Activated gamma-delta T cell treated with Interleukin-2 at 50 U/mL for 16 hours (primary cell): ENCODE results near the gene MPST.

Experiments
- DNase-seq: peaks from one replicate; pipeline ENCODE4 v3.0.0-alpha.2; 2020

The MPST gene

GRCh38 chr22:37001826-37002225 is 17.7 kb upstream of the MPST start:
- DNase-seq, result no peak

DNA sequence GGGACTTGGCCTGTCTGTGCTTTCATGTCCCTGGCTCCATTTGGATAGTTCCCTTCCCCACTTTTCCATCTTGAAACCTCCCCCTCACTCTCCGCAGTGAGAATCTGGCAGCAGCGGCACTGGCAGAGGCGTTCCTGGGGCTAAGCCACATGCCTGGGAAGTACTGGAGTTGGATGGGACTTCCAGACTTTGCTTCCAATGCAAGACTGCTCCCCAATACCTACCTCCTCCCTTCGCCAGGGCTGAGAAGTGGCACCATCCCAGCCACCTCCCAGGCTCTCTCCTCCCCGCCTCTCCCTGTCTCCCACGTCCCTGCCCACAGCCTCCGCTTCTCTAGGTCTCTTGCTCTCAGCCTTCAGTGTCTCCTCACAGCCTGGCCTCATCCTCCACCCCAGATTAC is 16.9 kb upstream of the MPST start:
- no peak for DNase-seq

GRCh38 chr22:37007651-37008050 is 11.9 kb upstream of the MPST start:
- no peak for DNase-seq

DNA sequence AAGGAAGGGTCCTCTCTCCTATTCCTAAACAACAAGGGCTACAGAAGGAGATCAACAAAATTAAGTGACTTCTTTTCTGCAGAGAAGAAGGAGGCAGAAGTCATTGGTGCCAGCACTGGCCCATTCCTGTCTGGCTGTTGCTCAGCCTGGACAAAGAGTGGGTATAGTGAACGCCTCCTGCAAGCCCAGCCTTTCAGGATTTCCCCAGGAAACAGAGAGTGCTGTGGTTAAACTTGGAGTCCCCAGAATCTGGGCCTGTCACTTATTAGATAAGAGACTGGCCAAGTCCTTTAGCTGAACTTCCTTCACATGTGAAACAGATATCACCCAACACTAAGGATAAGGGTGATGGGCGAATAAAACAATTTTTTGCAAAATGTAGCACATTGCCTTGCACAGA is 11.2 kb upstream of the MPST start:
- no peak for DNase-seq

DNA sequence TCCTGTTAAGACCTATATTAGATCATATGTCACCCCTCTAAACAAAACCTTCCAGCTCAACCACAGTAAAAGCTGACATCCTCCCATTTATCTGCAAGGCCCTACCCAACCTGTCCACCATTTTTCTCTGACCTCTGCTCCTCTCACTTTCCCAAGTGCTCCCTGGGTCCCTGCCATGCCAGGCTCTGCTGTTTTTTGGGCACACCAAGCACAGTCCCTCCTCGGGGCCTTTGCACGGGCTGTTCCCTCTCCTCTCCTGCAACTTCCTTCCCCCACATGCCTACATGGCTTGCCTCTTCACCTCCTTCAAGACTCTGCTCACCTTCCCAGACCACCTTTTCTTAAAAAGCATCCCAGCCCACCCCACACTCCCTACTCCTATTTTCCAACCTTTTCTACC is 10.1 kb upstream of the MPST start:
- no peak for DNase-seq

GRCh38 chr22:37010174-37010573 is 9.4 kb upstream of the MPST start:
- DNase-seq, result no peak

- no peak for DNase-seq
Measured at GRCh38 chr22:37010976-37011375, 8.6 kb upstream of the MPST start.

DNA sequence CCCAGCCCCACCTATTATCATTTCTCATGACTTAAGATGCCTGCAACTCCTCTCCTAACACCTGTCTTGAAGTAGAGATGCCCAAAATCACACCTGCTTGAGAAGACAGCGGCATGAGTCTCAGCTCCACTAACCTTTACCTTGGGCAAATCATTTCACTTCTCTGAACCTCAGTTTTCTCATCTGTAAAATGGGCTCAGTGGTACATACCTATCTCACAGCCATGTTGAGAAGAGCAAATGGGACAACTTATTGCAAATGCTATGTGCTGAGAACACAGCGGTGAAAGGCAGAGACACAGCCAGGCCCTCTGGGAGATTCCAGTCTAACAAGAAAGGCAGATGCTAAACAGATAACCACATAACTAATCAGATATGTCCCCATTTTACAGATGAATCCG is 8.1 kb upstream of the MPST start:
- no peak for DNase-seq

- no peak for DNase-seq
Measured at GRCh38 chr22:37012262-37012904, 7.2 kb upstream of the MPST start.

DNA sequence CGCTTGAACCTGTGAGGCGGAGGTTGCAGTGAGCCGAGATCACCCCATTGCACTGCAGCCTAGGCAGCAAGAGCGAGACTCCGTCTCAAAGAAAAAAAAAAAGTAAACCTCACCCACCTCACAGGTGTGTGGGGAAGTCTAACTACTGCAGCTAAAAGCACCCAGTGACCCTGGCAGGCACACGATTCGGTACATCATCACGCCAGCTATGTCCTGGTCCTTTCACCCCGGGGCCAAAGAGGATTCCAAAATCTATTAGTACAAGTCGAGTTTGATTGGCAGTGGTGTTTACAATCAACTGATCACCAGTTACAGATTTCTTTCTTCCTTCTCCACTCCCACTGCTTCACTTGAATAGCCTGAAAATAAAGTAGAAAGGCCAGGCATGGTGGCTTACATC is 6.6 kb upstream of the MPST start:
- DNase-seq, result no peak

GRCh38 chr22:37014415-37014806 is 5.1 kb upstream of the MPST start:
- DNase-seq, result no peak

DNA sequence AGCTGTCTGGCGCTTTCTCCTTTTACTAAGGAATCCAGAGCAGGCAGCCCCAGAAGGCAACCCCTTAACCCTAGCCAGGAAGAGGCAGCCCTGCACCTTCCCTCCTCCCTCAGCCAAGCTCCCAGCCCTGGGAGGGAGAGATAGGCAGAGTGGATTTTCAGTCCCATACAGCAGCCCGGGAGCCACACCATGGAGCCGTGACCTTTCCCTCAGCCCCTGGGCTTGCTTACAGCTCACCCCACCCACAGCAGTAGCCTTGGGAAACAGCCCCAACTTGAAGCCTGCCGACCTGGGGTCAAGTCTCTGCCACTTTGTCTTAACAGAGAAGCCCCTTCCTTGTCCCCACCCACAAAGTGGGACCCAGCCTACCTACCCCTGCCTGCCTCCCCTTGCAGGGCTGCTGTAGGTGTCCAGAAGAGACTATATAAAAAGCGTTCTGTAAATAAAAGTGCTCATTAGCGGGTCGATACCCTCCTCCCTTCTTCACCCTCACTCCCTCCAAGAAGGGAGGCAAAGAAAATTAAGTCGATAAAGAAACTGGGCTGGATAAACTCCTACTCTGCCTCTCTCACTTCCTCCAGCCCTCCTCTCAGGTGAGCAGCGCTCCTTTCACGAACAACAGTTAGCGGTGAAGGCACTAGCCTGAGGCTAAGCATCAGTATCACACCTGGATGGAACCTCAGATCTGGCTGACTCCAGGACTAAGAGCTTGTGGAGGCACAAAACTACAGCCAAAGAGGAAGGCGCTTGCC is 4.5 kb upstream of the MPST start:
- DNase-seq, result no peak

DNA sequence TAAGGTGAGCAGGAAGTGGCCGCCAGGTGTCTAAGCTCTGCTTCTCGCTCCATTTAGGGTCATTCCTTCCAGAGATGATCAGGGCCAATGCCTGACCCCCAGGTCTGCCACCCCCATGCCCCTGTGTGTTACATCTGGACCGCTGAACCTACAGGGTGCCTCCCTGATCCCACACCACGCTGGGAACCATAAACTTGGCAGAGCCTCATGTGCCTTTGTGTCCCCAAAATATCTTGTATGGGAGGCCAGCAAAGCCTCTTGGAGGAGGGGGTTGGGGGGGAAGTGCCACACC is 4.0 kb upstream of the MPST start:
- DNase-seq, result no peak

- DNase-seq, result no peak
Measured at GRCh38 chr22:37016134-37016910, 3.2 kb upstream of the MPST start.

- no peak for DNase-seq
Measured at GRCh38 chr22:37017356-37017755, 2.2 kb upstream of the MPST start.

DNA sequence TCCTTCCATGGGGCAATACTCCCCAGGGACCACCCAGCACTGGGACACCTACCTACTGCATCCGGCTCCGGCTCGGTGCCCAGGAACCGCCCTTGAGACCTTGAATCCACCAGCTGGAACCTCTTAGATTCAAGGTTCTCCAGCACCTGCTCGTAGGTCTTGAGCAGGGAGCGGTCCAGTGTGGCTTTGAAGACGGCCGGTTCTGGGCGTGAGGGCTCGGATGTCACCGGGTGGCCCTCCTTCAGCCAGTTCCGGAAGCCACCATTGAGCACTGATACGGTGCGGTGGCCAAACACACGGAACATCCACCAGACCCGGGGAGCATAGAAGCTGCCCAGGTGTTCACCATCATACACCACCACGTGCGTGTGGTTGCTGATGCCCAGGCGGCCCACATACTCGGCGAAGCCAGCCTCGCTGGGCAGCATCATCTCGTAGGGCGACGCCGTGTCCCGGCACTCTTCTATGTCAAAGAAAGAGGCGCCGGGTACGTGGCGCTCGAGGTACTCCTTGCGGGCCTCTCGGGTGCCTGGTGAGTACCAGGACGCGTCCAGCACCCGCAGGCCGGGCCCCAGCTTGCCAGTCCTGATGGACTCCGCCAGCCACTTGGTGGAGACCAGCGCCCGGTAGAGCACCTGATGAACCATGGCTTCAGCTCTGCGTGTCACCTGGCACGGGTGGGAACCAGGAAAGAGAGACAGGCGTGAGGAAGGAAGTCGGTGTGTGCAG is 1.3 kb upstream of the MPST start:
- no peak for DNase-seq

- no peak for DNase-seq
Measured at GRCh38 chr22:37018815-37019308, 680 bp upstream of the MPST start.

DNA sequence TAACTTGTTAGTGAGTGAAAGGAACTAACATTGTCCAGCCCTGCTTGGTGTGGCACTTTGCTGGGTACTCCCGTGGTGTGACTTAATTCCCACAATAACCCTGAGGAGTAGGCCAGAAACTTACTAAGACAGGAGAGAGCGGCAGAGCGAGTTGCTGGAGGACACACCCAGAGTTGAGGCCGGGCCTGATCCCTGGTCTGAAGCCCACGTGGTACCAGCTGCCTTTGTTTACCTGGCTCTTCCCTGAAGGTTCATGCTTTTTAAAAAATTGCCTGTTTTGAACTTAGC is 594 bp downstream of the MPST start:
- DNase-seq, result no peak

DNA sequence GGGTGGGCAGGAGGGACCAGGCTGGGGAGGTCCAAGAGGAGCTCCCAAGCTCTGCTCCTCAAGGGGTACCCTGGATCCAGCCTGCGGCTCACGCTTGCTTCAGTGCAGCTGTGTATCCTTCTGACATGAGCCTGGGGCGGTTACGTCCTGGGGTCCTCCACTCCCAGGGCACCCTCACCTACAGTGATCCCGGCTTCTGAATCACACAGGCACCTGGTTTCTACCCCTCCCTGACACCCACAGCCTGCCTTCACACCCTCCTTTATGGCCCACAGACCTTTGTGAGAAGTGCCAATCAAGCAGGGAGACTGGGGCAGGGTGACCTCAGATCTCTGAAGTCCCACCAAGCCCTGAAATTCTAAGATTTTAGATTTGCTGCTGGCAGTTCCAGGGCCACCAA is 1.5 kb downstream of the MPST start:
- DNase-seq, result no peak

DNA sequence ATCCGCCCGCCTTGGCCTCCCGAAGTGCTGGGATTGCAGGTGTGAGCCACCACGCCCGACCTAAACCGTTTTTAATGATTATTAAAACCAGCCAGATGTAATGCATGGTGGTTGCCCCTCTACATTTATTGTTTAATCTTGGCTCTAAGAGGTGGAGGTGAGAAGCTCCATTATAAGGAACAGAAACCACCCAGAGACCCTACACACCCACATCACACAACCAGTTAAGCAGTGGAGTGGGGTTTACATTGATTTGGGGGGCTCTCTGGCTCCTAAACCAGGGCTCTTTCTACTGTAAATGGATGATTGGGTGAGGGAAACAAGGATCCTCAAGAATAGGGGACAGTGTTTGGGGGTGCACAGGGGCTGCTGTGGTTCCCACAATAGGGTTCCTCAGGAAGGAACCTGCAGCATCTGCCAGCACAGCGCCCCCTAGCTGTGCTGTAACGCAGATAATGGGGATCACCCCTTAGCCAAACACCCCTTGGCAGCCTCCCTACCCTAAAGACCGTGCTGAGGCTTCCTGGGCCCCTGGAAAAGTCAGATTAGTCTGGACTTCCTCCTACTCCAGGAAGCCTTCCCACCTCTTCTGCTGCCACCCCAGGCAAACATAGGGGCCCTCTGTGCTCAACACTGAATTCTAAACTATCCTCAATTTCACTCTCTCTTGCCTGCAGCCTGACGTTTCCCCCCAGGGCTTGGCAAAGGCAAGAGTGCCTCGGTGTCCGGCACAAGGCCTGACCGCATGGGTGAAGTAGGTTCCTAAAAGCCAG is 2.4 kb downstream of the MPST start:
- DNase-seq, result peak; percentile 52

- no peak for DNase-seq
Measured at GRCh38 chr22:37022483-37023337, 3.2 kb downstream of the MPST start.
